NCI-H82 (cell line): ENCODE results near the gene NOL4L.
A peak's percentile ranks its signal among the peaks of the same experiment; 100 is the strongest.

Experiments
- DNase-seq: peaks from one replicate; lab custom pipeline; 2025; lab: John Stamatoyannopoulos, UW

Gene NOL4L

DNA sequence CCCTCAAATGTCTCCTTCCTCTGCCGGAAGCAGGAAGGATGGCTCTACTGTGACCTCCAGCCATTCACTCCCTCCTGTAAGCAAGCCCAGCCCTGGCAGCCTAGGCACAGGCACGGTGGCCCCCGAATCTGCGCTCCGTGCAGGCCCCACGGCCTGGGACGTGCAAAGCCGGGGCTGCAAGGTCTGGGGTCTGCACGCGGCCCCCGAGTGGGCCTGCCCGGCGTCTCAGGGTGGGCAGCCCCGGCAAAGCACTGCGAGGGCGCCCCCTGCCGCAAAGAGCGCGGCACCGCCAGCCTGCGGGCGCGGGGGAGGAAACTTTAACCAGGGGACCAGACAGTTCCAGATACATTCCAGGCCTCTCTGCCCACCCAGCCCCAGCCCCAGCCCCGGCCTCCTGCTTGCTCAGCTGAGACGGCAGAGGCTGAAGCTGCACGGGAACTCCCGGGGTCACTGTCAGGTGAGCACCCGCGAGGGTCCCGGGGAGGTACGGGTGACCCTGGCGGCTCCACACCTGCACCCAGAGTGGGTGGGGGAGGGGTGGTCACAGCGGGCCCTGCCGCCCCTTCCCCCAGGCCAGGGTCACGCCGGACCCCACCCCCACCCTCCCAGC is 128.2 kb downstream of the NOL4L start:
- DNase-seq, result peak; percentile 85

DNA sequence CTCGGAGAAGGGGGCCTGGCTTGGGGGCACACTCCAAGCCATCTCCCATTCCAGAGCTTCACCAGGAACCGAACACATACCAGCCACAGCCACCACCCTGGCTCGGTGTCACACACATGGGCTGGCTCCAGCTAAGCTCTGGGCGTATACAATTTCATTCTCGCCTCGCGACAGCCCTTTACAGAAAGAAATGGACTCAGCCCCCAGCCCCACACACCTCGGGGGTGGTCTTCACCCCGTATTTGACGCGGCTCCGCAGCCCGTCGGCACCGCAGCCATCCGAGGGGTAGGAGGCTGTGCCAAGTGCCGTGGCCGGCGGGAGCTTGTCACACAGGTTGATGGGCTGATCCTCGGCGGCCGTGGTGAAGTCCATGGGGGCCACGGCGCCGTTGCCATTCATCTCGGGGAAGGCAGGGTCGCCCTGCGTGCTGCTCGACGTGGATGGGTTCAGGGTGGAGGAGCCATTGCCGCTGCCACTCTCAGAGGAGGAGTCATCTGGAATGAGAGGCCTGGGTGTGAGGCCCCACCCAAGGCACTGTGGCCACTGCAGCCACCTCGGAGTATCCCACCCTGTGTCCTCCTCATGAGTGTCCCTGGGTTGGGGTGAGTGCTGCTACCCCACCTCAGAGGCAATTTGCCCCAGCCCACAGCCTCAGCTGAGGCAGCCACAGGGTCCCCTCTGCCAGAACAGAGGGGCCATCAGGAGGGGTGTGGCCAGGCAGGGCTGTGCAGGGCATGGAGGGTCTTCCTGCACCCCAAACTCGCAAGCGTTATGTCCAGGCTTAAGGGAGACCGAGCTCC is 129.0 kb downstream of the NOL4L start:
- DNase-seq, result no peak

- DNase-seq, result no peak
Measured at GRCh38 chr20:32455171-32455900, 129.8 kb downstream of the NOL4L start.

GRCh38 chr20:32454164-32455145 is 130.7 kb downstream of the NOL4L start:
- no peak for DNase-seq

DNA sequence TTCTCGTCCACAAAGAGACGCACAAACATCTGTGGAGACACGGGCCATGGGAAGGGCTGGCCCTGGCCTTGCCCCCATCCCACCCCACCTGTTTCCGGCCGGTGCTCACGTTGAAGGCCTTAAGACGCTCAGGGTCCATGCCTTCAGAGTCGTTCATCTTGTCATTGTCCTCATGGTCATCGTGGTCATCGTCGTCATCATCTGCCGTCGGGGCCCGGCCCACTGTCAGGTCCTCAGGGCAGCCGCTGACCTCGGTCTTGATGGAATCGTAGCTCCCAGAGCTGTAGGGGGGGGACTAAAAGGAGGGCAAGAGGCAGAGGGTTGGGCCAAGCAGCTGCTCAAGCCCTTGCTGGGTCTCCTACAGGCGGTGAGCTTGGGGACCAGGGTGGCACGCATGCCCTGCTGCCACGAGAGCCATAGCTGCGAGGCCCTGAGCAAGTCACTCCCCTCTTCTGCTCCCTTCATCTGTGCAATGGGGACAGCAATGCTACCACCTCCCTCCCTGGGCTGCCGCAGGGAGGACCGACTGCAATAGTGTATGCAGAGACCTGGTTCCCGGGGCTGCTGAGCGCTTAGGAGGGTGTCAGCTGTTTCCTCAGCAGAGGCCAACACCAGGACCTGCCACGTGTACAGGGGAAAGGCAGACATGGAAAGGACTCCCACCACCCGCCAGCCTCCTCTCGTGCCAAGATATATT is 131.5 kb downstream of the NOL4L start:
- no peak for DNase-seq

DNA sequence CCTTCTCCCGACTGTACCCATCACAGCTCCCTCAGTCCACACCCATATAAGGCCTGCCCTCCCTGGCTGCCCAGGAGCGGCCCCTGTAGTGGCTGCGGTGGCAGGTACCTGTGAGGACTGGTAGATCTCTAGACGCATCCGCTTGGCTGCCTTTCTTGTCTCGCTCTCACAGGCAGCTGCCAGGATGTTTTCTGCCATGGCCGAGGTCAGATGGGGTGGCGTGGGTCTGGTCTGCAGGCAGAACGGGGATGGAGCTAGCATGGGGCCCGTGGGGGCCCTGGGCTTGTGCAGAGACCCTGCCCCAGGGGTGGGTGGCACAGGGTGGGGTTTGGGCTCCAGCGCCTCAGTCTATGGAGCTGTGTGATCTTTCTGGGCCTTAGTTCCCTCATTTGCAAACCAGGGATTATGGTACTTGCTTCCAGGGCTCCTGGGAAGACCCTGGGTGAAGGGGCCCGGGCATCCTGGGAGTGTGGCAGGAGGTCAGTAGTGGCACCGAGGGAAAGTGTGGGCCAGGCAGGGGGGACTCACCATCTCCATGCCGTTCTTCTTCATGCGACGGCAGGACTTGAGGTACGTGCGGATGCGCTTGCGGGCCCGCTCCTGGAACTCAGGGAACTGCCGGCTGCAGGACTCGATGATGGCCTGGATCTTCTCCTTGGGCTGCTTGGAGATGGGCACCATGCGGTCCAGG is 132.2 kb downstream of the NOL4L start:
- DNase-seq, result no peak

GRCh38 chr20:32451682-32452461 is 133.3 kb downstream of the NOL4L start:
- peak; percentile 29 for DNase-seq

DNA sequence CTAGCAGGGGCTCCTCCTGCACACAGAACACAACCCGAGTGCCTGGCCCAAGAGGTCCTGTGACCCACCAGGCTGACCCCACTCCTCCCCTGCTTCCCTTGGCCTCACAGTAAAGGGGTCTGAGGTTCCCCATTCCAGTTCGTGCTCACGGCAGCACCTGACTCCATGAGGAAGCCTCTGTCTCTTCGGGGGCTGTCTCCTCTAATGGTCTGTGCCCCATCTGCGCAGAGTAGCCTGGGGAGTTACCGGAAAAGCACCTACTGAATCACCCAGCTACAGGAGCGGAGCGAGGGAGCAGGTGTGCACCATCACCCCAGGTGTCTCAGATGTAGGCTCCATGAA is 133.8 kb downstream of the NOL4L start:
- no peak for DNase-seq

DNA sequence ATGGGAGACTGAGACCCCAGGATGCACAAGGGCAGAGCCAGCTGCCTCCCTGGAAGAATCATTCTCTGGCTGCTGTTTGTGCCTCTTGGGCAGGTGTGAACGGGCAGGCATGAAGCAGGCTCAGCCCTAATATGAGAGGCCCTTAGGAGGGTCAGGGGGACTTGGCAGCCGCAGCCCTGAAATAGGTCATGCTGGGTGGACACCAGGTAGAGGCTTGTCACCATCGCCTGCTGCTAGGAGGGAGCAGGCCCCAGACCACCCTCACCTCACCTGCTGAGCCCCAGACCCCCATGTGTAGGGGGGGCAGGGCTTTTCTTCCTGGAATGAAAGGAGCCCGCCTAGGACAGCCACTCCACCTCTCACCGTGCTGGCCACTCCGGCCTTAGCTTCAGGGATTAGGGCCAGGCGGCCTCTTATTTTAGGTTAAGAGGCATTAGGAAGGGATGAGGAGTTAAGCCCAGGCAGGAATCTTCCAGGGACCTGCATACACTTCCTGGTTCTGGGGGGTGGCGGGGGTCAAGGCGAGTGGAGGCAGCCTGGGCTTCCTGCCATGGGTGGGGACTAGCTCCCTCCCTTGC is 134.6 kb downstream of the NOL4L start:
- peak; percentile 91 for DNase-seq

GRCh38 chr20:32449890-32450401 is 135.2 kb downstream of the NOL4L start:
- peak; percentile 97 for DNase-seq

- DNase-seq, result no peak
Measured at GRCh38 chr20:32449057-32449889, 135.9 kb downstream of the NOL4L start.

DNA sequence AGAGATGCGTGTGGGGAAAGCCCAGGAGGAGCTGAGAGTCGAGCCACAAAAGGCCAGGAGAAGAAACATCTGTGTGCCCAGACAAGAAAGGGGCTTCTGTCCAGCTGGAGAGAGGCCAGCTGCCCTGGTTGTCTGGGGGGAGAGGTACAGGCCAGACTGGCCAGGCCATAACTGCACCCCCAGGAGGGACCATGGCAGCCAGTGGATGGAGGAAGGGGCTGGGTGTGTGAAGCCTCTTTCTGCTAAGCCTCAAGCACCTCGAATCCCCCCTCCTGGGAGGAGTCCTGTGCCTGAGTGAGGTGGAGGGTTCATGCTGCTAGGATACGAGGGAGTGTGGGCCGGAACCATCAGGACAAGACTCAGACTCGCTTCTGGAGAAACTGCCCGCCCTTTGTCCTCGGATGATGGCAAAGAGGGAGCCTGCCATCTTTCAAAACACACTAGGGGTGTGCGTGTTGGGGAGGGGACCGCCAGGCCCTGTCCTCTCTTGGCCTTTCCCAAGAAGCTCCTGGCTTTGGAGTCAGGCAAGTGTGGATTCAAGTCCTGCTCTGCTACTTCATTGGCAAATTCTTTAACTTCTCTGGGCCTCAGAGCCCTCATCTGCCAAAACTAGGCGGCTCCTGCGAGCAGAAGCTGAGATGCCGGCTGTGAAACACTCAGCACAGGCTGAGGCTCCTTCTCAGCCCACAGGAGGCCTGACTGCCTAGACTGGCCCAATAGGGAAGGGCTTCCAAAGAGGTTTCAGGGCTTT is 136.7 kb downstream of the NOL4L start:
- no peak for DNase-seq

GRCh38 chr20:32447136-32448027 is 137.8 kb downstream of the NOL4L start:
- DNase-seq, result no peak

GRCh38 chr20:32446301-32447100 is 138.6 kb downstream of the NOL4L start:
- DNase-seq, result no peak

- no peak for DNase-seq
Measured at GRCh38 chr20:32445539-32446273, 139.4 kb downstream of the NOL4L start.
